ENCODE data around the gene FMN1.

Gene FMN1

GRCh38 chr15:33194704-33195670, at the start of gene FMN1:
FMN1 (minus strand) TSS chr15:33194714; CDS start chr15:33154914, 39,800 bp downstream.
- DNase-seq, result peak; percentile 91

GRCh38 chr15:33243869-33244268, 49.4 kb upstream of the FMN1 start:
- DNase-seq, result no peak

GRCh38 chr15:33243393-33243792, 48.9 kb upstream of the FMN1 start:
- DNase-seq, result no peak

GRCh38 chr15:33242669-33243191, 48.2 kb upstream of the FMN1 start:
- no peak for DNase-seq

GRCh38 chr15:33242165-33242564, 47.7 kb upstream of the FMN1 start:
- no peak for DNase-seq

- DNase-seq, result no peak
Measured at GRCh38 chr15:33236841-33237509, 42.5 kb upstream of the FMN1 start.

GRCh38 chr15:33234020-33234461, 39.5 kb upstream of the FMN1 start:
- no peak for DNase-seq

- peak; percentile 78 for DNase-seq
Measured at GRCh38 chr15:33226559-33227181, 32.2 kb upstream of the FMN1 start.

- no peak for DNase-seq
Measured at GRCh38 chr15:33218071-33218491, 23.6 kb upstream of the FMN1 start.

- peak; percentile 23 for DNase-seq
Measured at GRCh38 chr15:33215941-33216872, 21.7 kb upstream of the FMN1 start.

- no peak for DNase-seq
Measured at GRCh38 chr15:33211176-33211808, 16.8 kb upstream of the FMN1 start.

- no peak for DNase-seq
Measured at GRCh38 chr15:33209575-33210481, 15.3 kb upstream of the FMN1 start.

GRCh38 chr15:33207646-33208045, 13.1 kb upstream of the FMN1 start:
- no peak for DNase-seq

- no peak for DNase-seq
Measured at GRCh38 chr15:33206366-33206765, 11.9 kb upstream of the FMN1 start.

GRCh38 chr15:33204926-33205325, 10.4 kb upstream of the FMN1 start:
- DNase-seq, result no peak

- no peak for DNase-seq
Measured at GRCh38 chr15:33204087-33204486, 9.6 kb upstream of the FMN1 start.

- DNase-seq, result peak; percentile 39
Measured at GRCh38 chr15:33201491-33202231, 7.1 kb upstream of the FMN1 start.

- no peak for DNase-seq
Measured at GRCh38 chr15:33200903-33201302, 6.4 kb upstream of the FMN1 start.

GRCh38 chr15:33200444-33200843, 5.9 kb upstream of the FMN1 start:
- no peak for DNase-seq

GRCh38 chr15:33198541-33198940, 4.0 kb upstream of the FMN1 start:
- no peak for DNase-seq

Data from CD4-positive, alpha-beta T cell treated with Interleukin-21 for 1 hour (primary cell).